Panc1 (cell line): ENCODE measurements around the gene ITPR2. TPM values are rescaled to one million over a fixed set of nuclear protein-coding genes. Genes with fewer than 3 reads are reported as not detected.

ENCODE experiments used
- ATAC-seq: fragments of 200-7000 bp; cut with Tn5 transposase; 2 replicates; pipeline ENCODE4 v1.9.1; 2020; ENCODE audit warnings: mild to moderate bottlenecking, moderate library complexity
- BruUV-seq: library from RNA; stranded (reverse); fragments of 400-500 nt; replicated peaks from 2 replicates; lab custom pipeline; 2021; lab: Mats Ljungman, UMichigan
- CTCF ChIA-PET: fragments of 300-600 bp; sonication (Branson Sonifier 250); formaldehyde crosslinking; loops from one replicate; lab custom pipeline; 2022; ENCODE audit warnings: antibody characterized with exemption; lab: Charles Lee
- POLR2A ChIA-PET: fragments of 300-600 bp; sonication (Branson Sonifier 250); formaldehyde crosslinking; loops from one replicate; lab custom pipeline; 2022; ENCODE audit warnings: antibody characterized with exemption; lab: Charles Lee
- DNase-seq: peaks from one replicate; pipeline ENCODE4 v3.0.0-alpha.2; 2010; ENCODE audit warnings: low read depth, low spot score
- H3K27ac ChIP-seq: 2 replicates; pipeline ENCODE4 v1.5.1; 2011; ENCODE audit warnings: mild to moderate bottlenecking, low read length, inconsistent platforms
- H3K27me3 ChIP-seq: fragments of 200-500 bp; sonication (Bioruptor generic); 2 replicates; pipeline ENCODE4 v1.6.0; 2014; ENCODE audit warnings: low read length, inconsistent platforms; ENCODE audit not compliant: control insufficient read depth, insufficient read depth
- H3K36me3 ChIP-seq: fragments of 200-500 bp; sonication (Bioruptor generic); 2 replicates; pipeline ENCODE4 v1.5.1; 2014; ENCODE audit warnings: inconsistent platforms, mild to moderate bottlenecking, low read length, moderate library complexity; ENCODE audit not compliant: control insufficient read depth, insufficient read depth
- H3K4me1 ChIP-seq: 2 replicates; pipeline ENCODE4 v1.5.1; 2011; ENCODE audit warnings: inconsistent platforms, mild to moderate bottlenecking, low read length, moderate library complexity; ENCODE audit not compliant: control insufficient read depth, insufficient read depth
- H3K4me3 ChIP-seq, 2 experiments: 2 replicates each; pipeline ENCODE4 v1.5.1; 2011 to 2012; ENCODE audit warnings: low read depth in 2 of 2, low read length in 2 of 2, mild to moderate bottlenecking in 2 of 2, inconsistent platforms in 1 of 2, moderate library complexity in 1 of 2
- H3K9me3 ChIP-seq: fragments of 200-500 bp; sonication (Bioruptor generic); 2 replicates; pipeline ENCODE4 v1.5.1; 2014; ENCODE audit warnings: low read depth, mild to moderate bottlenecking, inconsistent platforms, low read length, moderate library complexity; ENCODE audit not compliant: control insufficient read depth, insufficient read depth
- CTCF ChIP-seq: fragments of 450-650 bp; IDR thresholded peaks from 2 replicates; pipeline ENCODE4 v1.5.1; 2017; ENCODE audit warnings: mild to moderate bottlenecking
- POLR2AphosphoS5 ChIP-seq: IDR thresholded peaks from 2 replicates; pipeline ENCODE4 v1.6.1; 2012; ENCODE audit warnings: mild to moderate bottlenecking, low read depth, low read length, moderate library complexity
- SIN3A ChIP-seq: IDR thresholded peaks from 2 replicates; pipeline ENCODE4 v1.6.1; 2012; ENCODE audit warnings: low read depth, mild to moderate bottlenecking, low read length, moderate library complexity, borderline replicate concordance; ENCODE audit not compliant: insufficient read depth
- TCF7L2 ChIP-seq: IDR thresholded peaks from 2 replicates; pipeline ENCODE4 v1.6.1; 2011; ENCODE audit warnings: mild to moderate bottlenecking, low read depth, low read length, inconsistent platforms
- in situ Hi-C: cut with HindIII; loops from 2 replicates; pipeline ENCODE4 v1.10.0; 2016; ENCODE audit warnings: low sequenced_read_pairs, low pct_unique_long_range_greater_than_20kb
- intact Hi-C: fragments of 100-400 bp; cut with micrococcal nuclease; formaldehyde crosslinking; loops from one replicate; pipeline ENCODE4 v1.10.0; 2022; ENCODE audit not compliant: unreplicated experiment
- total RNA-seq: library from RNA; stranded (reverse); gene quantifications from one replicate; pipeline ENCODE4 v1.2.1, GENCODE V29; 2021; ENCODE audit not compliant: unreplicated experiment
- TF ChIP-seq, protein P1 (sequence below), 2 experiments: IDR thresholded peaks; 2 replicates each; pipeline ENCODE4 v1.6.1; 2011 to 2012; ENCODE audit warnings: low read depth in 2 of 2, control low read depth in 1 of 2, low read length in 1 of 2, mild to moderate bottlenecking in 1 of 2, moderate library complexity in 1 of 2; ENCODE audit not compliant: insufficient read depth in 1 of 2

ITPR2 gene
- total RNA-seq, 1 experiment from 2014 or later: 41.8 TPM

- Histone ChIP-seq H3K36me3 (no peaks in the 10 kb centered on the region), H3K27ac (no peak overlapping the region), H3K27me3 (no peaks in the 10 kb centered on the region), H3K9me3 (no peaks in the 10 kb centered on the region), H3K4me1 (no peaks in the 10 kb centered on the region), H3K4me3 (no peak overlapping the region)
- BruUV-seq: no TSS peak
- intact Hi-C loops (no loop called here), in situ Hi-C loops (no loop called here)
- TF ChIP-seq, protein P1, sequence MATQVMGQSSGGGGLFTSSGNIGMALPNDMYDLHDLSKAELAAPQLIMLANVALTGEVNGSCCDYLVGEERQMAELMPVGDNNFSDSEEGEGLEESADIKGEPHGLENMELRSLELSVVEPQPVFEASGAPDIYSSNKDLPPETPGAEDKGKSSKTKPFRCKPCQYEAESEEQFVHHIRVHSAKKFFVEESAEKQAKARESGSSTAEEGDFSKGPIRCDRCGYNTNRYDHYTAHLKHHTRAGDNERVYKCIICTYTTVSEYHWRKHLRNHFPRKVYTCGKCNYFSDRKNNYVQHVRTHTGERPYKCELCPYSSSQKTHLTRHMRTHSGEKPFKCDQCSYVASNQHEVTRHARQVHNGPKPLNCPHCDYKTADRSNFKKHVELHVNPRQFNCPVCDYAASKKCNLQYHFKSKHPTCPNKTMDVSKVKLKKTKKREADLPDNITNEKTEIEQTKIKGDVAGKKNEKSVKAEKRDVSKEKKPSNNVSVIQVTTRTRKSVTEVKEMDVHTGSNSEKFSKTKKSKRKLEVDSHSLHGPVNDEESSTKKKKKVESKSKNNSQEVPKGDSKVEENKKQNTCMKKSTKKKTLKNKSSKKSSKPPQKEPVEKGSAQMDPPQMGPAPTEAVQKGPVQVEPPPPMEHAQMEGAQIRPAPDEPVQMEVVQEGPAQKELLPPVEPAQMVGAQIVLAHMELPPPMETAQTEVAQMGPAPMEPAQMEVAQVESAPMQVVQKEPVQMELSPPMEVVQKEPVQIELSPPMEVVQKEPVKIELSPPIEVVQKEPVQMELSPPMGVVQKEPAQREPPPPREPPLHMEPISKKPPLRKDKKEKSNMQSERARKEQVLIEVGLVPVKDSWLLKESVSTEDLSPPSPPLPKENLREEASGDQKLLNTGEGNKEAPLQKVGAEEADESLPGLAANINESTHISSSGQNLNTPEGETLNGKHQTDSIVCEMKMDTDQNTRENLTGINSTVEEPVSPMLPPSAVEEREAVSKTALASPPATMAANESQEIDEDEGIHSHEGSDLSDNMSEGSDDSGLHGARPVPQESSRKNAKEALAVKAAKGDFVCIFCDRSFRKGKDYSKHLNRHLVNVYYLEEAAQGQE (IDR thresholded peaks at IDR 0.05; ENCODE audit: insufficient read depth in 1 of 2, low read depth in 2 of 2, low read length in 1 of 2): no peak
- TF ChIP-seq POLR2AphosphoS5: no peak
- no peak for TF ChIP-seq CTCF
- no peak for DNase-seq
- ATAC-seq: no peak
- POLR2A ChIA-PET: no interaction called here
- CTCF ChIA-PET: no interaction called here
Observed at GRCh38 chr12:26567126-26567525, 265.9 kb downstream of the ITPR2 start.

DNA sequence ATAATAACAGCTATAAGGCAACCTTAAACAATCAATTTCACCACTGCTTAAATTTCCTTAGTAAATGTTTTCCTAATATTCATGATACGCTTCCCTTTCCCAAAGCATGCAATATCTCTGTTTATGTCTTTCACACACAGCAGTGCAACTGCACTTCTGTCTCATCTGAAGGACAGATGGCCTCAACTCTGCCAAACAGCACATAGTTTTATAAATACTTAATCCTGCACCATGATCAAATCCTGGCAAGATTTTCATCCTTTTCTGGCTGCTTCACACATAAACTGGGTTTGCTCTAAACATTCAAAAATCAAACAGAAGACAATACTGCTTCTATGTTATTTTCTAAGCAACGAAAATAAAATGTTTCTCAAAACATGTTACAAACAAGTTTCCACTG, 266.3 kb downstream of the ITPR2 start:
- H3K9me3 ChIP-seq: no peaks in the 10 kb centered on the region
- CTCF ChIA-PET: no interaction called here
- DNase-seq: no peak
- intact Hi-C loops (no loop called here), in situ Hi-C loops (no loop called here)
- H3K27me3 ChIP-seq: no peaks in the 10 kb centered on the region
- H3K36me3 ChIP-seq: no peaks in the 10 kb centered on the region
- no peak overlapping the region for H3K27ac ChIP-seq
- no TSS peak for BruUV-seq
- ATAC-seq: no peak
- TF ChIP-seq TCF7L2: no peak
- no peak for TF ChIP-seq SIN3A
- no peak for TF ChIP-seq CTCF
- TF ChIP-seq POLR2AphosphoS5: no peak
- TF ChIP-seq, protein P1 (IDR thresholded peaks at IDR 0.05; ENCODE audit: insufficient read depth in 1 of 2, low read depth in 2 of 2, low read length in 1 of 2): no peak
- POLR2A ChIA-PET: no interaction called here
- no peaks in the 10 kb centered on the region for H3K4me1 ChIP-seq
- no peak overlapping the region for H3K4me3 ChIP-seq
